Activated CD8-positive, alpha-beta T cell treated with anti-CD3 and anti-CD28 coated beads, Interleukin-2, amount 10 ng/mL, durations not matched to agents 7 days and 5 days (primary cell): Measurements from ENCODE around the gene MAGI1. TPM values are rescaled to one million over a fixed set of nuclear protein-coding genes. Genes with fewer than 3 reads are reported as not detected.
A peak's percentile ranks its signal among the peaks of the same experiment; 100 is the strongest.

Experiments used
- ATAC-seq: fragments of 150-1000 bp; cut with Tn5 transposase; one replicate; pipeline ENCODE4 v1.10.0; 2021; ENCODE audit warnings: moderate library complexity
- CTCF ChIA-PET: fragments of 350-600 bp; sonication (Branson Sonifier 250); formaldehyde crosslinking; loops from one replicate; lab custom pipeline; 2021; ENCODE audit warnings: antibody characterized with exemption; lab: Charles Lee
- POLR2A ChIA-PET: fragments of 350-600 bp; sonication (Branson Sonifier 250); formaldehyde crosslinking; loops from one replicate; lab custom pipeline; 2021; ENCODE audit warnings: antibody characterized with exemption; lab: Charles Lee
- DNase-seq: peaks from one replicate; pipeline ENCODE4 v3.0.0-alpha.2; 2020
- H3K27ac Mint-ChIP-seq: one replicate; pipeline ENCODE4 v1.8.0; 2021; ENCODE audit warnings: mild to moderate bottlenecking, mixed read lengths
- H3K27me3 Mint-ChIP-seq: one replicate; pipeline ENCODE4 v1.8.0; 2021; ENCODE audit warnings: low read depth, mixed read lengths
- H3K36me3 Mint-ChIP-seq: one replicate; pipeline ENCODE4 v1.8.0; 2021; ENCODE audit warnings: low read depth, mixed read lengths
- H3K4me1 Mint-ChIP-seq: one replicate; pipeline ENCODE4 v1.8.0; 2021; ENCODE audit warnings: low read depth, mixed read lengths
- H3K4me3 Mint-ChIP-seq: one replicate; pipeline ENCODE4 v1.8.0; 2021; ENCODE audit warnings: mild to moderate bottlenecking, mixed read lengths
- H3K9me3 Mint-ChIP-seq: one replicate; pipeline ENCODE4 v1.8.0; 2022; ENCODE audit warnings: mixed read lengths; ENCODE audit not compliant: insufficient read depth
- total RNA-seq, 2 experiments: library from RNA; stranded (reverse); gene quantifications; one replicate each; pipeline ENCODE4 v1.2.3, GENCODE V29; 2021

The MAGI1 gene
- total RNA-seq, 2 experiments from 2014 or later: not detected

GRCh38 chr3:65979731-65980130 lies 59.0 kb downstream of the MAGI1 start:
- no peak overlapping the region for H3K27ac Mint-ChIP-seq
- H3K4me1 Mint-ChIP-seq: no peaks in the 10 kb centered on the region
- H3K36me3 Mint-ChIP-seq: no peaks in the 10 kb centered on the region
- no peak overlapping the region for H3K4me3 Mint-ChIP-seq
- H3K27me3 Mint-ChIP-seq: no peaks in the 10 kb centered on the region
- H3K9me3 Mint-ChIP-seq: no peaks in the 10 kb centered on the region
- CTCF ChIA-PET: no interaction called here
- POLR2A ChIA-PET: no interaction called here
- no peak for DNase-seq
- ATAC-seq: no peak

DNA sequence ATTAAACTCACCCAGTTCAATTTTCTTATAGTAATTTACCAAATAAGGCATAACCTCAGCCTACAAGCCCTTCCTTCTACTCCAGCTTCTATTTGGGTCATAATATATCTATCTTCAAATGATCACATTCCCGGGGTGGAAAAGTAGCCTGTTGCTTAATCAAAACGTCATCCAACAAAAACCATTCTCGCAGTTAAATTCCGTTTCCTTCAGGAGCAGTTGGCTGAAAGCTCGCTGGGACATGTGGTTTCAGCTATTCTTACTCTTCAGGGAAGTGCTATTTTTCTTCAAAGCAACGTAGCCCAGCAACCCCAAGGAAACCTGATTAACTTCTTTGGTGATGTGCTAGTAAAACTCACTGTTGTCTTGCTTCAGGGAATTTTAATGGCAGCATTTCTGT lies 59.6 kb downstream of the MAGI1 start:
- DNase-seq (no peak), ATAC-seq (no peak)
- no peak overlapping the region for H3K4me3 Mint-ChIP-seq
- ChIA-PET CTCF (no interaction called here), POLR2A (no interaction called here)
- no peaks in the 10 kb centered on the region for H3K4me1 Mint-ChIP-seq
- no peaks in the 10 kb centered on the region for H3K36me3 Mint-ChIP-seq
- no peak overlapping the region for H3K27ac Mint-ChIP-seq
- H3K9me3 Mint-ChIP-seq: no peaks in the 10 kb centered on the region
- no peaks in the 10 kb centered on the region for H3K27me3 Mint-ChIP-seq

DNA sequence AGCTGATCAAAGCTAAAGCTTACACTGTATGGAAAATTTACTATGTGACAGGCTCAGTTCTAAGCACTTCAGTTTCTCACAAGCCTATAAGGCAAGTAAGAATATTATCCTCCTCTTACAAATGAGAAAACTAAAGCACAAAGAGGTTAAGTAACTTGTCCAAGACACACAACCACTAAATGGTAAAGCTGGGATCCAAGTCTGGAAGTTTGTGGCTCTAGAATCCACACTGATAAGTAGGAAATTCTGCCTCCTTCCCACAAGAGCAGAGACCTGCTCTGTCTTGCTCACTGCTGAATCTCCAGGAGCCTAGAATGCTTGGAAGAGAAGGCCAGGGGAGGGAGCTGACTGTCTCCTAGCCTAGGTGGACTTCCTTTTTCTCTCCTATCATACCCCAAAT lies 60.6 kb downstream of the MAGI1 start:
- H3K27me3 Mint-ChIP-seq: no peaks in the 10 kb centered on the region
- H3K4me1 Mint-ChIP-seq: no peaks in the 10 kb centered on the region
- H3K27ac Mint-ChIP-seq: no peak overlapping the region
- H3K9me3 Mint-ChIP-seq: no peaks in the 10 kb centered on the region
- POLR2A ChIA-PET: no interaction called here
- CTCF ChIA-PET: no interaction called here
- H3K36me3 Mint-ChIP-seq: no peaks in the 10 kb centered on the region
- no peak overlapping the region for H3K4me3 Mint-ChIP-seq
- DNase-seq (no peak), ATAC-seq (no peak)

- H3K9me3 Mint-ChIP-seq: no peaks in the 10 kb centered on the region
- ATAC-seq (no peak), DNase-seq (no peak)
- POLR2A ChIA-PET: no interaction called here
- no peaks in the 10 kb centered on the region for H3K4me1 Mint-ChIP-seq
- H3K27ac Mint-ChIP-seq: no peak overlapping the region
- H3K36me3 Mint-ChIP-seq: no peaks in the 10 kb centered on the region
- CTCF ChIA-PET: no interaction called here
- H3K4me3 Mint-ChIP-seq: no peak overlapping the region
- H3K27me3 Mint-ChIP-seq: no peaks in the 10 kb centered on the region
Measured at GRCh38 chr3:65975032-65975431, 63.7 kb downstream of the MAGI1 start.

DNA sequence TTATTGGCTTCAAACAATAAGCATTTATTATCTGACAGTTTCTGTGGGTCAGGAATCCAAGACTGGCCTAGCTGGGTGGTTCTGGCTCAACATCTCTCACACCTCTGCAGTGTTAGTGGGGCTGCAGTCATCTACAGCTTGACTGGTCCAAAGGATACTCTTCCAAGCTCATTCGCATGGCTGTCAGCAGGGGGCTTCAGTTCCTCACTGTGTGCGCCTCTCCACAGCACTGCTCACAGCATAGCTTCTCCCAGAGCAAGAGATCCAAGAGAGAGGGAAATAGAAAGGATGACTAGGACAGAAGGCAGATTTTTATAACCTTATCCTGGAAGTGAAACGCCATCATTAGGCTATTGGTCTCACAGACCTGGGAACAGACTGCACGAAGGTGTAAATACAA lies 64.2 kb downstream of the MAGI1 start:
- POLR2A ChIA-PET: no interaction called here
- Mint-ChIP-seq H3K4me3 (no peak overlapping the region), H3K27ac (no peak overlapping the region), H3K27me3 (no peaks in the 10 kb centered on the region), H3K36me3 (no peaks in the 10 kb centered on the region), H3K9me3 (no peaks in the 10 kb centered on the region), H3K4me1 (no peaks in the 10 kb centered on the region)
- CTCF ChIA-PET: no interaction called here
- ATAC-seq (no peak), DNase-seq (no peak)

GRCh38 chr3:65972765-65973164 lies 66.0 kb downstream of the MAGI1 start:
- ChIA-PET CTCF (no interaction called here), POLR2A (no interaction called here)
- Mint-ChIP-seq H3K36me3 (no peaks in the 10 kb centered on the region), H3K4me1 (no peaks in the 10 kb centered on the region), H3K27me3 (no peaks in the 10 kb centered on the region), H3K27ac (no peak overlapping the region), H3K9me3 (no peaks in the 10 kb centered on the region), H3K4me3 (no peak overlapping the region)
- ATAC-seq (no peak), DNase-seq (no peak)

DNA sequence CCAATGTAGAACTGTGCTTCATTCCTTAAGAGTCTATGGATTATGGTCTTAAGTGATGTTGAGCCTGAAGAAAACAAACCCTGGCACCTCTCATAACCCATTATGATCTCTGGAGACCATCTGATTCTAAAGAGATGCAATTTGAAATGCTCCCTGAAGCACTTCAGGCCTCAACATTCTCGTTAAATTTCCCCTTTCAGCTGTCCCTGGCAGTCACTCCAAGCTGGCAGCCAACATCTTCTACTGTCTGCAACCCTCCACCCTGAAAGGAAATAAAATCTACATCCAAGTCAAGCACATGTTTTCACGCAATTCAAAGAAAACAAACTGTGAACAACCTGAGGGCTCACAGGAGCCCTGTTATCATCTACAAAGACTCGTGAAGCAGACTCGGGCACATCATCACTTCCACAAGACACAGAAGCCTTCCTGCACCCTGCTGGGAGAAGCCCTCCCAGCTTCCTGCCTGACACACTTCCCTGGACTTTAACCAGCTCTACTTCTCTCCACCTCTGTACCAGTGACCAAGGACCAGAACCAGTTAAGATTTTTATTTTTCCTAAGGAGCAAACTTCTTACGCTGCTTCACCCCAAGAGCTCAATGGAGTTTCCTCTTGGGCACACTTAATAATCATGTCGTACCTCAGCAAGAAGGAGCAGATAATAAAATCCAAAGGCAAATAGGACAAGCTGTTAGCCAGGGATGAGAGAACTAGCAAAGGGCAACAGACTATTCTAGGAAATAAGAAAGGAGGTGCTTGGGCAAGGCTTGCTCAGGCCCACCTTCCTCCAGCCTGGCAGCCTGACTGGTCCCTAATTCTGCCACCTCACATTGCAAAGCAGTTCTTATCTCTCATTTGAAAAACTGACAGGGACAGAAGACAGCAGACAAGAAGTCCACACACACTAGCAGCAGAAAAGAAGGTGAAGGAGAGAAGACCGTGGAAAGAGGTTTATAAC lies 67.1 kb downstream of the MAGI1 start:
- DNase-seq (no peak), ATAC-seq (no peak)
- ChIA-PET CTCF (no interaction called here), POLR2A (no interaction called here)
- H3K27me3 Mint-ChIP-seq: no peaks in the 10 kb centered on the region
- H3K36me3 Mint-ChIP-seq: no peaks in the 10 kb centered on the region
- H3K27ac Mint-ChIP-seq: no peak overlapping the region
- H3K4me1 Mint-ChIP-seq: no peaks in the 10 kb centered on the region
- no peak overlapping the region for H3K4me3 Mint-ChIP-seq
- no peaks in the 10 kb centered on the region for H3K9me3 Mint-ChIP-seq

DNA sequence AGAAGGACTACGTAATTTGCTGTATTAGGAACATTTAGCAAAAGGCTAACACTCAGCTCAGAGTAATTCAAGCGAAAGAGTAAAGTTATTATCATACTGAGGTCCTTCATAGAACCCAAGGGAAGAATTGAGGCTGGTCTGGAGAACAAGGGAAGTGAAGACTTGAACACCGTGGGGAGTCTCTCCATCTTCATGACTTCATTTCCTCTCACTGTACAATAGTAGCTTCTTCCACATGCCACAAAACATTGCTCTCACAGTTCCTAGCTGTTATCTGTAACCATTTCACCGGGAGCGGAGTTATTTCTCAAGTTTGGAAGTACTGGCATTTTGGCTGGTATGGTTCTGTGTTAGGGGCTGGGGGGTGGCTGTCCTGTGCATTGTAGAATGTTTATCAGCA lies 69.7 kb downstream of the MAGI1 start:
- H3K36me3 Mint-ChIP-seq: no peaks in the 10 kb centered on the region
- H3K4me3 Mint-ChIP-seq: no peak overlapping the region

DNA sequence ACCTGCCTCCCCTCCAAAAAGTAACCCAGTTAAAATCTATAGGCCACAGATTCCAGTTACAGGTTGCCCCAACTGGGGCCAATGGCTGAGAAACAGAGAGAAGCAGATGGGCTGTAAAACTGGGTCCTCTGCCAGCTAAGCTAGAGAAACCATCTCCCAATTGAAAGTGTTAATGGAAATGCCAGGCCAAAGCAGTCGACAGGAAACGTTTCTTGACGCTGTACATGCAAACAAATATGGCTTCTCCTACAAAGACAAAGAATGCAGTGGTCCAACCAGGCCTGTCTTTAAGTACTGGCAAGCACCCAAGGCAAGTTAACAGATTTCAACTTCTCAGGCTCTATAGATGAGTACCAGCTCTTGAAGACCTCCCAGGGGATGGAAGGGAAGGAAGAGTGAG lies 71.3 kb downstream of the MAGI1 start:
- POLR2A ChIA-PET: no interaction called here
- no peak overlapping the region for H3K4me3 Mint-ChIP-seq
- no peaks in the 10 kb centered on the region for H3K36me3 Mint-ChIP-seq
- H3K9me3 Mint-ChIP-seq: no peaks in the 10 kb centered on the region
- DNase-seq (no peak), ATAC-seq (no peak)
- CTCF ChIA-PET: no interaction called here
- H3K27ac Mint-ChIP-seq: no peak overlapping the region
- H3K27me3 Mint-ChIP-seq: no peaks in the 10 kb centered on the region
- peaks cover 10% of the 10 kb centered on the region for H3K4me1 Mint-ChIP-seq

More for the DNA sequence above, 69.7 kb downstream of the MAGI1 start:
- ChIA-PET CTCF (no interaction called here), POLR2A (no interaction called here)
- Mint-ChIP-seq H3K27me3 (no peaks in the 10 kb centered on the region), H3K9me3 (no peaks in the 10 kb centered on the region), H3K27ac (no peak overlapping the region), H3K4me1 (peaks cover 7% of the 10 kb centered on the region)
- DNase-seq: no peak
- no peak for ATAC-seq

DNA sequence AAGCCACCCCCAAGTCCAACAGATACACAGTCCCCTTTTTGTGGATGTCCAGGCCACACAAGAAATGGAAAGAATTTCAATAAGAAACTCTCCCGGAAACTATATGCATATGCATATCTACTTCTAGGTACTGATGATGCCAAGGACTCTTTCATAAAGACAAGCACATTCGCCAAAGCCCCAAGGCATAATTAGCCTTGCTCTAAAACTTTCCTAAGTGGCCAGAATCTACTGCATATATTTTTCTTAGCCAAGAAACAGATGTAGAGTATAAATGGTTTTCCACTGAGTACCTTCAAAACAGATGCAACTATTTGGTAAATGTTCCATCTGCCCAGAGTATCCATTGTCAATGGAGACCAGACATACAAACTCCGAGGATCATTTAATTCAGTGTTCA lies 73.9 kb downstream of the MAGI1 start:
- peaks cover 10% of the 10 kb centered on the region for H3K4me1 Mint-ChIP-seq
- no peak for ATAC-seq
- DNase-seq: no peak
- no peaks in the 10 kb centered on the region for H3K36me3 Mint-ChIP-seq
- no peaks in the 10 kb centered on the region for H3K9me3 Mint-ChIP-seq
- no peak overlapping the region for H3K27ac Mint-ChIP-seq
- H3K4me3 Mint-ChIP-seq: no peak overlapping the region
- CTCF ChIA-PET: no interaction called here
- POLR2A ChIA-PET: no interaction called here
- H3K27me3 Mint-ChIP-seq: no peaks in the 10 kb centered on the region

GRCh38 chr3:65963787-65964677 lies 74.7 kb downstream of the MAGI1 start:
- H3K27ac Mint-ChIP-seq: no peak overlapping the region
- H3K27me3 Mint-ChIP-seq: no peaks in the 10 kb centered on the region
- H3K4me1 Mint-ChIP-seq: peaks cover 10% of the 10 kb centered on the region
- CTCF ChIA-PET: no interaction called here
- H3K36me3 Mint-ChIP-seq: no peaks in the 10 kb centered on the region
- no peaks in the 10 kb centered on the region for H3K9me3 Mint-ChIP-seq
- H3K4me3 Mint-ChIP-seq: no peak overlapping the region
- DNase-seq (peak; percentile 22), ATAC-seq (no peak)
- POLR2A ChIA-PET: no interaction called here

- Mint-ChIP-seq H3K4me3 (no peak overlapping the region), H3K27ac (no peak overlapping the region), H3K27me3 (no peaks in the 10 kb centered on the region), H3K36me3 (no peaks in the 10 kb centered on the region), H3K9me3 (no peaks in the 10 kb centered on the region), H3K4me1 (peaks cover 10% of the 10 kb centered on the region)
- ATAC-seq: no peak
- DNase-seq: no peak
- POLR2A ChIA-PET: no interaction called here
- CTCF ChIA-PET: no interaction called here
Measured at GRCh38 chr3:65961733-65962132, 77.0 kb downstream of the MAGI1 start.
